Left colon (tissue), 2 donors: ENCODE data around the gene SLC25A52. TPM values are rescaled to one million over a fixed set of nuclear protein-coding genes. Genes with fewer than 3 reads are reported as not detected.
A peak's percentile ranks its signal among the peaks of the same experiment; 100 is the strongest.
"Not testable (repeated sequence)": the region's sequence is repeated elsewhere in the genome, so short reads cannot be mapped to it uniquely, and the experiment has no call there.

Source experiments
- ATAC-seq: fragments of 200-7000 bp; cut with Tn5 transposase; one replicate; pipeline ENCODE4 v1.9.1; 2020; ENCODE audit warnings: mild to moderate bottlenecking, moderate library complexity
- DNase-seq, 2 donors: peaks; one replicate each; pipeline ENCODE4 v3.0.0-alpha.2; 2020
- intact Hi-C, 2 donors: fragments of 100-400 bp; cut with DNase I in 1 of 2; cut with micrococcal nuclease in 1 of 2; formaldehyde crosslinking; loops; one replicate each; pipeline versions ENCODE4 v1.11.2 to v1.14.0; 2022; cut with DNase I, micrococcal nuclease
- long read RNA-seq: library from polyadenylated mRNA; unstranded; transcript quantifications from one replicate; pipeline ENCODE4 v2.0.0, GENCODE V29; 2021
- total RNA-seq, 2 donors: library from RNA; stranded (reverse); fragmentation: NEBNext Ultra II Directional; extraction: Animal tissue kit (Norgen Biotek cat#: 25700); gene quantifications; one replicate each; pipeline ENCODE4 v1.2.1, GENCODE V29; 2021
- donor health status: DM: no; HTN: no; CAD: no.
- donor health status: DM: yes; HTN: yes; CAD: no.

SLC25A52 gene
- not detected for total RNA-seq
- long read RNA-seq, result 0 reads

DNA sequence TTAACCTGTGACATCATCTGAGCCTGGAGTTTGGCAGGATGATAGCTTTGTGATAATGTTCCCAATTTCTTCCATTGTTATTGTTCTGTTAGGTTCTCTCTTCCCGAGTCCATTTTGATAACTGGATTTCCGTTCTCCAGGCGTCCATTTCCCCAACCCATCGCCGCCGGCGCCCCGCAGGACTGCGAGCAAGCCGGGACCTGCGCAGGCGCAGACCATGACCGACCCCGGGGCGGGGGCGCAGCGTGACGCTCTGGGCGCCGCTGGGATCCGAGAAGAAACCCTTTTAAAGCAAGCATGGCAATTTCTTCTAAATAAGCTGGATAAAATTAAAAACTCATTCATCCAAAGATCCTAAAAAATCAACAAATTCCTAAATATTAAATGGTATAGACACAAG, at the start of gene SLC25A52:
SLC25A52 (minus strand) TSS at position 186 of the 400 bp plus-strand sequence. CDS start 219 bp downstream, outside the sequence.
- intact Hi-C loops, result no loop called here
- ATAC-seq (no peak), DNase-seq (no peak)

DNA sequence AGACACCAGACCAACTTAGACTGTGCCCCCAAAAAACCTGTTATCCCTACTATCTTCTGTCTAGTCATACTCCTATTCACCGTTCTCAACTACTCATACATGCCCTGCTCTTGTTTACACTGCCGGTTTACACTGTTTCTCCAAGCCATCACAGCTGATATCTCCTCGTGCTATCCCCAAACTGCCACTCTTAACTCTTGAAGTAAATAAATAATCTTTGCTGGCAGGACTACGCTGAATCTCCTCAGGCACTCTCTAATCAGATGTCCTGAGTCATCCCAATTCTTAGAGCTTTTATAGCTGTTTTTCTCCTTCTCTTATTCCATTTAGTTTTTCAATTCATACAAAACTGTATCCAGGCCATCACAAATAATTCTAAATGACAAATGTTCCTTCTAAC, 48.4 kb upstream of the SLC25A52 start:
- DNase-seq, intact Hi-C loops, ATAC-seq: not testable (repeated sequence)

GRCh38 chr18:31801078-31801477, 40.4 kb upstream of the SLC25A52 start:
- no peak for DNase-seq
- ATAC-seq, result no peak
- intact Hi-C loops, result no loop called here

DNA sequence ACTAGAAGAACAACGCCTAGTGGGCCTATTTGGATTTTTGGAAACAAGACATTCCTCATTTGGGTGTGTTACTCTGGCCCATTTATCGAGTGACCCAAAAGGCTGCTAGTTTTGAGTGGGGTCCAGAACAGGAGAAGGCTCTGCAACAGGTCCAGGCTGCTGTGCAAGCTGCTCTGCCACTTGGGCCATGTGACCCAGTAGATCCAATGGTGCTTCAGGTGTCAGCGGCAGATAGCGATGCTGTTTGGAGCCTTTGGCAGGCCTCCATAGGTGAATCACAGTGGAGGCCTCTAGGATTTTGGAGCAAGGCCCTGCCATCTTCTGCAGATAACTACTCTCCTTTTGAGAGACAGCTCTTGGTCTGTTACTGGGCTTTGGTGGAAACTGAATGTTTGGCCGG, 38.6 kb upstream of the SLC25A52 start:
- intact Hi-C loops, DNase-seq, ATAC-seq: not testable (repeated sequence)

GRCh38 chr18:31798399-31798798, 37.7 kb upstream of the SLC25A52 start:
- no peak for ATAC-seq

DNA sequence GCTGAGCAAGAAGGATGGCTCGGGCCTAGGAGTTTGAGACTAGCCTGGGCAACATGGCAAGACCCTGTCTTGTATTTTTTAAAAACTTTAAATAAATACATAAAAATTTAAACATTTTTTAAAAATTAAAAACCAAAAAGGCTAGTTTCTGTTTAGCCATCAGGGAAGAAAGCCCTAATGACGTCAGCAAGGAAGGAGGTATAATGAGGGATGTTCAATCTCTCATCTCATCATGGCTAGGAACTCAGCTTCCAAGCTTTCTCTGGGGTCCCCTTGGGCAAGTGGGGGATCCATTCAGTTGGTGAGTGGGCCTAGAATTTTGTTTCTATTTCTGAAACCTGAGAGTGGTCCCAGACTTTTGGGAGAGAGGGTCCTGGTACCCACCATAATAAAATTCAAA, 35.1 kb upstream of the SLC25A52 start:
- intact Hi-C loops, result no loop called here
- ATAC-seq (no peak), DNase-seq (no peak)

More at GRCh38 chr18:31798399-31798798, 37.7 kb upstream of the SLC25A52 start:
- DNase-seq, result no peak
- intact Hi-C loops, result no loop called here

- DNase-seq (no peak), ATAC-seq (no peak)
- intact Hi-C loops, result no loop called here
Observed at GRCh38 chr18:31793531-31793930, 32.9 kb upstream of the SLC25A52 start.

- intact Hi-C loops, result no loop called here
- ATAC-seq (peak; percentile 84), DNase-seq (no peak)
Observed at GRCh38 chr18:31792580-31792911, 31.9 kb upstream of the SLC25A52 start.

- DNase-seq (no peak), ATAC-seq (no peak)
- intact Hi-C loops, result no loop called here
Observed at GRCh38 chr18:31791817-31792579, 31.3 kb upstream of the SLC25A52 start.

GRCh38 chr18:31789409-31789808, 28.7 kb upstream of the SLC25A52 start:
- intact Hi-C loops, result no loop called here
- DNase-seq (no peak), ATAC-seq (no peak)

GRCh38 chr18:31783059-31783458, 22.4 kb upstream of the SLC25A52 start:
- DNase-seq (no peak), ATAC-seq (no peak)
- intact Hi-C loops, result no loop called here

DNA sequence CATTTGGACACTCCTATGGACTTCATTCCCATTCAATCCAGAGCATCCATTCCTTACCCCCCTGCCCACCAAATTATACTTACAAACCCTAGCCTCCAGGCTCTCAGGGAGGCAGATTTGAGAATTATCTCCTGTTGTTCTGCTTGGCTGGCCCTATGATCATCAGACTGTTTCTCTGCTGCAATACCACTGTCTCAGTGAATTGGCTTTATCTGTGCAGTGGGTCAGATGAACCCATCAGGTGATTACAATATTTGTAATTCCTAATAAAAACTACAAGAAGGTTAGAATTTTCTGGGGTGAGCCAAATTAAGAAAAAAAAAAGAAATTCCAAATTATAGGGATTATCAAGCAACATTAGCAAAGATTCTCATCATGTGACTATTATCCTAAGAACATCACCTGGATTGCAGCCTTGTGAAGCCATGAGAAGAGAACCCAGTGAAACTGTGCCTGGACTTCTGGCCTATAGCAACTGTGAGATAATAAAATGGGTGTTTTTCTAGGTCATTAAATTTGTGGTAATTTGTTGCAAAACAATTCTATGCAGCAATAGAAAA, 17.8 kb upstream of the SLC25A52 start:
- no peak for ATAC-seq
- no peak for DNase-seq
- intact Hi-C loops, result no loop called here

GRCh38 chr18:31776093-31776492, 15.4 kb upstream of the SLC25A52 start:
- no peak for ATAC-seq
- intact Hi-C loops, result no loop called here

GRCh38 chr18:31774962-31775361, 14.3 kb upstream of the SLC25A52 start:
- no peak for ATAC-seq
- intact Hi-C loops, result no loop called here
- no peak for DNase-seq

More at GRCh38 chr18:31776093-31776492, 15.4 kb upstream of the SLC25A52 start:
- DNase-seq, result no peak

DNA sequence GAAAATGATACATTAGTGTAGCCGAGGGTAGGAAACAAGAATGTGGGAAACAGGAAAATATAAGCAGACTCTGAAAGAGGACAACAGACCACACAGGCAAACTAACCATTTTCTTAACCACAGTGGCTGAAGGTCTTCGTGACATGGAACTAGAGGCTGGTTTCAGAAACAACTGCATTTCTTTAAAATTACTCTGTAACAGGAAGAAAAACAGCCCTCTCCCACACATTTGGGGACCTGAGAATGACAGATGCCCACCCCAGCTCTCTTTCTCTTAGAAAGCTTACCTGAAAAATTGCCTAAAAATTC, 13.8 kb upstream of the SLC25A52 start:
- DNase-seq (no peak), ATAC-seq (no peak)
- intact Hi-C loops, result no loop called here

- intact Hi-C loops, result no loop called here
- DNase-seq (no peak), ATAC-seq (peak; percentile 47)
Observed at GRCh38 chr18:31773774-31774476, 13.2 kb upstream of the SLC25A52 start.

- intact Hi-C loops, result no loop called here
- DNase-seq (no peak), ATAC-seq (no peak)
Observed at GRCh38 chr18:31772699-31773098, 12.0 kb upstream of the SLC25A52 start.

- ATAC-seq, result no peak
- intact Hi-C loops, result no loop called here
Observed at GRCh38 chr18:31750273-31750672, 10.4 kb downstream of the SLC25A52 start.

DNA sequence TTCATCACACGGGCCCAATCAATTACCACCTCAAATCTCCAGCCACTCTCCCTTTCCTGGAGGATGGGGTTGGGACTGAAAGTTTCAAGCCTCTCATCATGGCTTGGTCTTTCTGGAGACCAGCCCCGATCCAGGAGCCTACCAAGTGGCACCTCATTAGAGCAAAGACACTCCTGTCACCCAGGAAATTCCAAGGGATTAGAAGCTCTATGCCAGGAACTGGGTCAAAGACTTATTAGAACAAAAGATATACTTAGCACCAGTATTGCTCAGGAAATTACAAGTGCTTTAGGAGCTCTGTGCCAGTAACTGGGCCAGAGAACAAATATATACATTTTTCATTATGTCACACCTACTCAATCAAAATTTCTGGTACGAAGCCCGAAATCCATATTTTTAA, 14.3 kb downstream of the SLC25A52 start:
- DNase-seq (no peak), ATAC-seq (no peak)
- intact Hi-C loops, result loop anchor here in 1 of 2 donors (10.0 kb wide), 1 partner anchor 228 kb away; no protein-coding TSS in a partner anchor

More at GRCh38 chr18:31750273-31750672, 10.4 kb downstream of the SLC25A52 start:
- no peak for DNase-seq
